HG02623 (cell line): Measurements from ENCODE around the gene CPNE4.

Experiments
- ATAC-seq: cut with Tn5 transposase; IDR thresholded peaks from one replicate; pipeline ENCODE4 v1.9.1; 2021; ENCODE audit warnings: moderate library complexity; ENCODE audit not compliant: unreplicated experiment

Gene CPNE4

DNA sequence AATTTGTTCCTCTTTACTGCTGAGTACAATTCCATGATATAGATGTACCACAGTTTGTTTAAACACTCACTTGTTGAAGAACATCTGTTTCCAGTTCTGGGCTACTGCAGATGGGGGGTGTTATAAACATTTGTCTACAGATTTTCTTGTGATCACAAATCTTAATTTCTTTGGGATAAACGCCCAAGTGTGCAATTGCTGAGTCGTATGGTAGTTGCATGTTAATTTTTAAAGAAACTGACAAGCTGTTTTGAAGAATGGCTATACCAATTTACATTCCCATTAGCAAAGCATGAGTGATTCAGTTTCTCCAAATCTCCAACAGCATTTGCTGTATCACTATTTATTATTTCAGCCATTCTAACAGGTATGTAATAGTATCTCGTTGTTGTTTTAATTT is 290.0 kb downstream of the CPNE4 start:
- no peak for ATAC-seq

DNA sequence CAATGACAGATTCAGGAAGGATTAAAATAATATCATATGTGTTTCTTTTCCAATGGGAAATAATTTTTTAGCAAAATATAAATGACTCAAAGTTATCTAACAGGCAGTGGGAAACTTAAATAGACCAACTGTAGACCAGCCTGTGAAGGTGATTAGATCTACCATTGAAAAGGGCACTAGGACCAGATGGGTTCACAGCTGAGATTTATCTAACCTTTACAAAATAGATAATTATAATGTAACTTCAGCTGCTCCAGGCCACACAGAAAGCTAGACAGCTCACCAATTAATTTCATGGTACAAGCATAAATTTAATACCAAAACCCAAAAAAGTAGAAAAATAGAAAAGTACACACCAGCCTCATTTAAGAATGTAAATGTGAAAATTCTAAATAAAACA is 291.7 kb downstream of the CPNE4 start:
- ATAC-seq: no peak

DNA sequence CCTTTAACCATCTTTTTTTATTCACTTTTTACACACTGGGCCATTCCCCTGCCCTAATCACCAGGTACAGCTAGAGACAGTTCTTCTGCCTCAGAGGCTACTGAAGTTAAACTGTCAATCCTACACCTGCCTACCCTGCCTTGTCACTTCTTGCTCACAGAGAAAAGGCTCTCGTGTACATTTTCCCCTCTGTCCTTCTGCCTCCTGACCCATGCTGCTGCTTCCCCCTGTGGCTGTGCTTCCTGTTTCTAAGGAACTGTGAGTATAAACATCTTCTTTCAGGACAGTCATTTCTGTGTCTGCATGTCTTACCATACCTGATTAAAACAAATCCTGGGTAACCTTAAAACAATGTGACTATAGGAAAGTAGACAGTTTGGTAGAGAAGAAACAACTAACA is 295.6 kb downstream of the CPNE4 start:
- no peak for ATAC-seq

DNA sequence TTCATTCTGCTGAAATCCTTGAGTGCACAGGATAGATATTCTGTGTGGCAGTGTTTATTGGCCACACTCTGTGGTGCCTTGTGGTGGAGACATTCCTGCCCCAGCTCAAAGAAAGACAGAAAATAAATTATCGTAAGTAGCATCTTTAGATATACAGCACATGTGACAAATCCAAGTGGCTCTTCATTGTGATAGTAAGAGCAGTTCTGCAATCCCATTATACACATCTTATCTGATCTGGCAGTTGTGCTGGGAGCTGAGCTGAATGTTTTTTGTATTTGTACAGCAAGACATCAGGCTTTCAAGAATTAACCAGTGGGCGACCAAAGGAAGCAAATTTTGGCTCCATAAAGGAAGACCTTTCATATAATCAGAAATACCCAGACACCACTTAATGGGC is 296.7 kb downstream of the CPNE4 start:
- ATAC-seq: no peak

DNA sequence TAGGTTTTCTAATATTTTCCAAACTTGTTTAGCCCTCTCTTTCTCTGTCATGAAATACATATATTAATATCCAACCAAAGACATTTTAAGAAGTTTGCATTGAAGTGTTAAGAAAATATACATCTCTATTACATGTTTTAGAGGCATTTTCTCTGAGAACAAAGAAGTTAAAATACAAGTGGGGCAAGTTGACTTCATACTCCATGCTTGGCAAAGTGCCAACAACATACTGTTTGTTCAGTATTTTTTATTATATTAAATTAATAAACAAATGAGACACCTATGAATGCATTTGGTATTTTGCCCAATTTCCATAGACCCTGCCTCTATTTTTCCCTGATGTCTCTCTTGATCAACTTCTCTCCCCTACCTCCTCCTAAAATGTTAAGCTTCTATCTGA is 299.3 kb downstream of the CPNE4 start:
- no peak for ATAC-seq

DNA sequence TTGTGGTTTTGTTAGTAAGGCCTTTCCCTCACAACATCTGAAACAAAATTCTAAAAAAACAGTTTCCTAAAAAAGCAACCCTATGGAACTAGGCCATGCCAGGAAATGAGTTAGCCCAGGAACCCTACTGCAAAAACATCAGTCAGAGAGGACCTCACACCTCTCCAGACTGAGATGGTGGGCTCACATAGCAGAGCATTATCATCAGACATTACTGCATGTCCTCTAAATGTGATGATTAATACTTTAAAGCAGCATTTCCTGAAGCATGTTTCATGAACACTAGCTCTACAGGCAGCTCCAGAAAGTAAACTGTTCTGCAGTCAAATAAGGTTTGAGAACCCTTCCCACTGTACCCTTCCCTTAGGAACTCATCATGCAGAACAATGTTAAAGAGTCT is 299.7 kb downstream of the CPNE4 start:
- ATAC-seq: no peak

DNA sequence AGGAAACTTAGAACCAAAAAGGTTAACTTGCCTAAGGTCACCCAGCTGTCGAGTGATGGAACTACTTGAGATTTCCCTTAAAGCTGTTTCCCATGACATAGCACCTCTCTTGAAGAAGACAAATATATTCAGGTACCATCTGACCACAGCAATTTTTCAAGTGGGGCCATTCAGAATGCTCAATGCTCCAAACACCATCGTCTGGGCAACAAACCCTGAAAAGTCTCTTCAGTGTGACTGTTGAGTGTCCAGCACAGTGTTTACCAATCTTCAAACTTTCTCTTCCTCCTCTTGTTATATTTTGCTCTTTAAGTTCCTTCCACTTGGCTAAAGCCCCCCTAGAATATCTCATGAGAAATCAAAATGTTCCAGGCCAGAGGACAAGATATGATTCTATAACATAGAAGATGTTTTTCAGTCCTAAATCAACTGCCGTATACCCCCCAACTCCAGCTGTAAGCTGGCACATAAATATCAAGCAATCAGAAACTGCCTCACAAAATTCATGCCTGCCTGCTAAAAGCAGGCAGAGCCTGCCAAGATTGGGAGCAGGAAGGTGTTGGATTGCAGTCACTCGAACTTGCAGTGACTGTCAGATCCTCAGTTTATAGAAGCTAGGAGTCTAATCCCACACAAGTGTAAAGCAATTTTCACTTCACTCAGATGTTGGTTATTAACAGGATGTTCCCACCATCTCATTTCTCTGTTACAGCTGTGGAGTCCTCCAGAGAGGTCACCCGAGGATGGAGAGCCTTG is 301.6 kb downstream of the CPNE4 start:
- ATAC-seq: no peak

DNA sequence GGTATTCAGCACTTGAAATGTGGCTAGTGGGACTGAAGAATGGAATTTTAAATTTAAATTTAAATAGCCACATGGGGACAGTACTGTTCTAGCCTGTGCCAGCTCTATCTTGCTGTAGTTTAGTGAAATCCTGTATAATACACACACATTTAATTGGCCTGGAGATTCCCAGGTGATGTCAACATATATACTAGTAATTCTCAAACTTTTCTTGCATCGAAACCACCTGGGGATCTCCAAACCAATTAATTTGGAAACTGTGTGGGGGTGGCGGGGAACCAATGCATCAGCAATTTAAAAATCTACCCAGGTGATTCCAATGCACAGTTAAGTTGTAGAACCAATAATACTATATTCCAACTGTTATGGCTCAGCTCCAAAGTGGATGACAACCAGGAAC is 303.1 kb downstream of the CPNE4 start:
- peak; percentile 37 for ATAC-seq

DNA sequence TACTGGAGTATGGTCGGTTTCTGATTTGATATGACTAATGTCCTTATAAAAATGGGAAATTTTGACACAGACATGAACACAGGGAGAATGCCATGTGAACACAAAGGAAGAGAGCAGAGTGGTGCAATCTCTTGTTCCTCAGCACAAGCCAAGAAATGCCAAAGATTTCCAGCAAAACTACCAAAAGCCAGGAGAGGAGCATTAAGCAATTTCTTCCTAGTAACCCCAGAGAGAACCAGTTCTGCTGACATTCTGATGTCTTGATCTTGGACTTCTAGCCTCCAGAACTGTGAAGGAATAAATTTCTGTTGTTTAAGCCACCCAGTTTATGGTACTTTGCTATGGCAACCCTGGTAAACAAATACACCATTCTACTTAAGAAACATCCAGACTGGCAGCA is 304.2 kb downstream of the CPNE4 start:
- ATAC-seq: no peak

DNA sequence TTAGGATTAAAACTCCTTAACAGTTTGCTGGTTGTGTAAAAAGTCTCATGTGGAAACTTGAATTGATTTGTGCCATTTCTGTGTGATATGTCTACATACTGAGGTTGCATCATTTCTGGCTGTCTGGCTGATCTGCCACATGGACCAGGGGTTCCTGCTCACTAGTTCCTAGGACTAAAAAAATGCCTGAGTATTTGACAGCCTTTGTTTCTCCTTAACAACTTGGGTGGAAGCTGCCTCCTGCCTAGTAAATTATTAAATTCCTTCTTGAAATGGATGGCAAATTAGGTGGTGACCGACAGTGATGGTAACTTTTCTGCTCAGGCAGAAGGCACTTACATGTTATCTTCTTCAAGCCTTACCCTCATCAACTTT is 305.2 kb downstream of the CPNE4 start:
- ATAC-seq: no peak

DNA sequence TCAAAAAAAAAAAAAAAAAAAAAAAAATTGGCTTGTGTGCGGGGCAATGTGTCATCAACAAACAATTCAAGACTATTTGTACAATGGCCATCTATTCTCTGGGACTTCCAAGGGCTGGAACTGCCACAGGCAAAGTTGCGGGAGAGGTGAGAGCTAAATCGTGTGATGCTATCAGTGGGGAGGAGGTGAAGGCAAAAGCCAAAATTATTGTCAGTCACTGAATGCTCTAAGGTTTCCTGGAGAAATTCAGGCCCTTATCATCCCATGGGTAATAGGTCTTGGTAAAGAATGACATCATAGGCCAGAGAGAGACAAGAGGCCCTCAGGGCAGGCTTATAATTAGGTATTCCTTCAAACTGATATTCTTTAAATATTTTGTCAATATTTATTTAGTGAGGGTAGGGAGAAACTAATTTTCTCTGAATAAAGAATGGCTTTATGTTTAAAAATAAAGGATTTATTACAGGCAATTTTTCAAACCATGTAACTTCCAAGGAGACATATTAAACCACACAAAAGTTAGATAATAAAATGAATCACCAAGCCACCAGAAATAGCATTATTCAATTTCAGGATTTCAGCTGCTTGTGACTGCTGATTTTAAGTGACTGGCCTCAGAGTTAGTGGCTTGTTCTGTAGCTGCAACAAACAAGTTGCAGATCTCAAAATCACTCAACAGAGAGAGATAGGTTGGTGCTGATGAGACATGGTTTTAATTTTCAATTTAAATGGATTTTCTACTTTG is 305.7 kb downstream of the CPNE4 start:
- ATAC-seq: no peak

DNA sequence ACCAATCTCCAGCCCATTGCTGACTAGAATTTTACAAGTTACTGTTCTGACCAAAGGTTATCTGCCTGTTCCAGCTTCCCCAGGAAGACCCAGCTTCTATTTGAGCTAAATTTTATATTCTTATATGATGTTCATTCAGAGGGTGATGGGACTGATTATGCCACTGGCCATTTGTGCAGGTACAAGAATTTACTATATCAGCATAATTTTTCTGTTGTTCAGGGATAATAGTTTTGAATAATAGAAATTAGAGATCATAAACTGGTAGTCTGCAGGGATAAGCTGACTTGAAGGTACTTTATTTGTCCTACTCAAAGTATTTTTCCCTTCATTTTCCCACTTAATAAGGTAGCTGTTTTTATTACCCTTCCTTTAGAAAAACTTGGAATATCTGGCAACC is 309.4 kb downstream of the CPNE4 start:
- ATAC-seq: no peak

DNA sequence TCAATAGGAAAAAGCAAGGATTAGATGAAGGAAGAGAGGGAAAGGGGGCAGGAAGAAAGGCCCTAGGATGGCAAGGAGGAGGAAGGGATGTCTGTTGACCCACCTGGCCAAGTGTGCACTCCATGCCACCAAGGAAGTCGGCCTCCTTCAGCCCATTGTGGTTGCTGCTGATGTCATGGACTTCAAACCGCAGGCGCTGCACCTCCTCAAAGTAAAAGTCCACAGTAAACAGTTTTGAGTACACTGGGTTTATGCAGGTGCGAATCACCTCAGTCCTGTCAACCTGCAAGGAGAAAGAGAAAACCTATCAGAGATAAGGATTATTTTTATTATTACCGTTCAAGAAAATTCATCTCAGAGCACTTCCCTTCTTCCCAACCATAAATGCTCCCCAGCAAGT is 311.5 kb downstream of the CPNE4 start:
- no peak for ATAC-seq

DNA sequence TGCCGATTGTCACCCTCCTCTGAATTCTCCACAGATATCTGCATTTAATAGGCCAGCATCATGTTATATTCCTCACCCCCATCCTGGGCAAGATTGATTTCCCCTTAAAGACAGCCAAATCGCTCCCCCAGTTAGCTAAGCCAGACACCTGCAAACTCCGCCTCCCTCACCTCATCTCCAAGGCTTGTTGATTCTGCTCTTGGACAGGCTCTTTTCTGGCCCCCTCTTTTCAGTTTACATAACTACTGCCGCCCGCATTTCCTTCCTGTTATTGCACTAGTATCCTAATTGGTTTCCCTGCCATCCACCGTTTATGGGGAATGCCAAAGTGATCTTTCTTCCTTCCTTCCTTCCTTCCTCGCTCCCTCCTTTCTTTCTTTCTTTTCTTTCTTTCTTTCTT is 317.3 kb downstream of the CPNE4 start:
- no peak for ATAC-seq

DNA sequence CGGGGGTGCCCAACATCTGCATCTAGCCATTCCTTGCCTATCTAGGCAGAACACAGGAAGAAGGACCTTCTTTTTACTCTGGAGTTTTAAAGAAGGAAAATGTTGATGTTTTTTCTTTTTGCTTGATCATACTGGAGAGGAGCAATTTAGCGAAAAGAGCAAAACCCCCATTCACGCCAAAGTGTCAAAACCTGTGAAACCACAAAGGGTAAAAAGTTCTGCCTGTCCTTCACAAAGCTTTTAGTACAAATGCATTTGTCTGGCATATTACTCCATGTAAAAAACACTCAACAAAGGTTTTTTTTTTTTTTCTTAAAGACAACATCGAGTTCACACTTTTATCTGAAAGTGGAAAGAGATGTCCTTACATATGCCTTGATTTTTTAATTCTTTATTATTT is 317.9 kb downstream of the CPNE4 start:
- no peak for ATAC-seq

DNA sequence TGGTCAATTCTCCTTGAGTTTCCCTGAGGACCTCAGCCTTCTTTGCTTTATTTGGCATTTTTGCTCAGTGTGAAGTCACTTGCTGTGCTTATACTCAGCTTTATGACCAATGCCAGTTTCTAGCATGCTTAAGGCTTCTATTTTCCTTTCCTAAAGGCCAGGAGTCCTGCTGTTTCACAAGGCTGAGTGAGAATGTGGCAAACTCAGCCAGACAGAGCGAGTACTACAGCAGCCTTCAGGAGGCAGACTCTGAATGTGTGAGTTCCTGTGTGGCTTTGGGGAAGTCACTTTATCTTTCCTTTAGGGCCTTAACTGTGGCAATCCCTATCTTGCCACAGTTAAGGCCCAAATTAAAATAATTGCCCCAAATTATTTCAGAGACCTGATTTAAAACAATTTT is 318.8 kb downstream of the CPNE4 start:
- ATAC-seq: no peak

DNA sequence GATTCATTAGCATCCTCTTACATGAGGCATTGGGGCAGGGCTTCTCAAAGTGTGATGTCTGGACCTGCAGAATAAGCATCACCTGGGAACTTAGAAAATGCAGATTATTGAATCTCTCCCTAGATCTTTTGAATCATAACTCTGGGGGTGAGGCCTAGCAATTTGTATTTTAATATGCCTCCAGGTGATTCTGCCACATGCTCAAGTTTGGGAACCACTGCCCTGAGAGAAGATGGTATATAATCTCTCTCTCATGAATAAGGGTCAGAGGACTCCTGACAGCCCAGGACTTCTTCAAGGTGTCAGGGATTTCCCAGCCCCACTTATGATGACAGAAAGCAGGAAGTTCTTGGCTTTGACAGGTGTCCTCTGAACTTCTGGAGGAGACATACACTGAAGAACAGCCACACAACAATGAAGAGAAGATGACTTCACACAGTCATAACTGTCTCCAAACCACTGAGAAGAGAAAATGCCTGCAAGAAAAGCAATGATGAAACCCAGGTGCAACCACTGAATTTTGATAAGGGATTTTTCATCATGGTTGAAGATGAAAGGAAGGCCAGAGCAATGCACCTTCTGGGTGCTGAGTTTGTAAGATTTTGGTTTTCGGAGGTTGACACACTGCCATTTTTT is 320.1 kb downstream of the CPNE4 start:
- ATAC-seq: peak; percentile 87

DNA sequence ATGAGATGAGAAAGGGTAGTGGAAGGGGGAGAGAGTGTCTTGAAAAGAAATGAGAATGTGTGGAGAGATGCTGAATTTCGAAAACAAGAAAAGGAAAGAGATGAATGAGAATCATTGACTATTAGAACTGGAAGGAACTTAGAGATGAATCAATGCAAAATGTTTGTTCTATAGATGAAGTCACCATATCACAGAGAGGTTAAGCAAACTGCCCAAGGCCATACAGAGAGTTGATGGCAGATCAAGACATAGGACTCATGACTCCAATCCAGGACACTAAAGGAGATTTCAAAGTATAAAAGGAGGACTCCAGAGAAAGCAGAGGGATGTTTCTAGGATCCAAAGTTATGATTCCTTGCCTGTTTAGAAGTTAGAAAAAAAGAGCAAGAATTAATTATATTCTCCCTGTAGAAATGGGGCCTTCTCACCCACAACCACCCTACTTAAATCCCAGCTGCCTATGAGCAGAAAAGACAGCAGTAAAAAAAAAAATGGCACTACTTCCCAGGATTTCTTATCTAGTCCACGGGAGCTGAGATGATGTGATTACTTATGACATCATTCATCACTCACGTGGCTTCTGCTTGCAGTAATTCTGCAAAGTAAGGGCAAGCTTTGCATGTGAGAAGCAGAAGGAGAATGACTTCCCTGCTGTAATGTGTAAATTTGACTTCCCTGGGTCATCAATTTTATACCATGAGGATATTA is 321.2 kb downstream of the CPNE4 start:
- ATAC-seq: no peak

DNA sequence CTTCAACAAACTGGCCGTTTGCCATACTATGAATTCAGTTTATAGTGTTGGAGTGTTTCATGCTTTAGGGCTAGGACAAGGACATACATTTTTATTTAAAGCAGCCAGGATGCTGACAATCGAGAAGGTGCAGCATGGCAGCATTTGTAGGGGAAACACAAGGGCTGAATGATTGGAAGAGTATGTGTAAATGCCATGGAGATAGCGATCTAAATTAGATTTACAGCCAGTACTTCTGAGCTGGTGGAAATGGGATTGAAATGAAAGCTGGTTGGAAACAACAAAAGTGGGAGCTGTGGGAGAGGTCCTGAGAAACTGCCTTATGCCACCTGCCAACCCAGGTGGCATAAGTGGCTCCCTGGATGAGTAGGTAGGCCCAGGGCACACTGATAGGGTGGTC is 322.2 kb downstream of the CPNE4 start:
- no peak for ATAC-seq

DNA sequence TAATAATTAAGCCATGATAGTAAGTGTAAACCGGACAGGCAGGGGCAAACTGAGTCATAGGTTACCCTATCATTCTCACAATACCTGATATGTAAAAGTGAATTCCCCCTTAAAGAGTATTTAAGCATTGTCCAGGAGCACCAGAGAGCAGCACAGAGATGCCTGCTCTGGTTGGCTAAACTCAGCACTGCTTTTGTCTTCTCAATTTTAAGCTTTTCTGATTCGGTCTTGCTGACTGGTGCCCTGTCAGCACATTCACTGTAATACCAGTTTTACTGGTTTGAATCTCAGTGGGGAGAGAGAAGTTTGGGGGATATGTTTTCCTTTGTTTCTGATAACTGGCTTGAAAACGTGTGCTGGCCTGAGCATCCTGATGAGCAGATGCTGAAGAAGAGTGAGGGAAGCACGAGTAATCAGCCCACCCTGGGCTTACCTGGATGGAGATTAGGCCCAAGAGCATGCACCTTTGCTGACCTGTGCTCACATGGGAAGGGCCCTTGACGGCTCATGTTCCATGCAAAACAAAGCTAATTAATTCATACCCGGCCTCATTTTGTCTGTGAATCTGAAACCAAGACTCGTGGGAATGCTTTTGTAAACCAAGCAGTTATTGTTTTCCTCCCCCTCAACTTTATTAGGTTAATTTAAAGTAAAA is 323.6 kb downstream of the CPNE4 start:
- no peak for ATAC-seq

DNA sequence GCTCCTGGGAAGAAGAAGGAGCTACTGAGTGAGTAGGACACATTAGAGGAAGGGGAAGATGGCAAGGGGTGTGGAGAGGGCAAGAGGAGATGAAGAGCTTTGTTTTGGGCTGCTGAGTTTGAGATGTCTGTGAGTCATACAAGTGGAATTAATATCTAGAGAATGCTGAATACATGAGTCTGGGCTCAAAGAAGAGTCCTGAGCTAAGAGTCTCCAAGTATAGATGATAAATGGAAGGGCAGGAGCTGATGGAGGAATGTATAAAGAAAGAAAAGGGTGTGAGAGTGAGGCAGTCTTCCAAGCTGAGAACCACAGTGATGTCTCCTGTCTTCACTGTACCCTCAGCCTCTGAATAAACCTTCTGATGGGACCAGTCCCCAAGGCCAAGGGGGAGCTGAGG is 326.6 kb downstream of the CPNE4 start:
- ATAC-seq: no peak
